Body of pancreas (tissue), 4 donors: ENCODE data around the gene NECAP2.

Experiments used
- POLR2A ChIP-seq, 3 donors: fragments of 450-650 bp; IDR thresholded peaks; one replicate each; pipeline ENCODE4 v1.6.1; 2016; ENCODE audit warnings: antibody characterized with exemption in 3 of 3, mild to moderate bottlenecking in 2 of 3
- TF ChIP-seq, protein P1 (sequence below), 7 experiments: fragments of 450-650 bp in 4 of 7; fragments of 200-600 bp in 3 of 7; sonication (generic) in 3 of 7; IDR thresholded peaks; one replicate each; pipeline ENCODE4 v1.5.1; 2016 to 2019; ENCODE audit warnings: antibody characterized with exemption in 7 of 7

DNA sequence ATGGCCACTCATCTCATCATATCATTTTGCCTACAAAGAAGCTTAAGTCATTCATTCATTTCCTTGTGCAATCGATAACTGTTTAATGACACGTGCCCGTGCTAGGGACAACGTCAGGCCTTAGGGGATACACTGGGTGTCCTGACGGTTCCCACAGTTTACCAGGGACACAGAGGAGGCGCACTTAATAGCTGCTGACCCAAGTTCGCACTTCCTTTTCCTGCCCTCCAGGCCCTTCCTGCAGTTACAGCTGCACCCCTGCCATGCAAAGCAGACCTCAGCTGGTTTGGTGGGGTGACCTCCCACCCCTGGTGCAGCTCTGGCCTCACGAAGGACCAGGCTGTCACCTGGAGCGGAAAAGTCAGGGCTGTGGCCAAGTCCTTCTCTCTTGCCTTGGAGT lies 7.5 kb upstream of the NECAP2 start:
- TF ChIP-seq POLR2A (IDR thresholded peaks at IDR 0.05), result no peak
- TF ChIP-seq, protein P1, sequence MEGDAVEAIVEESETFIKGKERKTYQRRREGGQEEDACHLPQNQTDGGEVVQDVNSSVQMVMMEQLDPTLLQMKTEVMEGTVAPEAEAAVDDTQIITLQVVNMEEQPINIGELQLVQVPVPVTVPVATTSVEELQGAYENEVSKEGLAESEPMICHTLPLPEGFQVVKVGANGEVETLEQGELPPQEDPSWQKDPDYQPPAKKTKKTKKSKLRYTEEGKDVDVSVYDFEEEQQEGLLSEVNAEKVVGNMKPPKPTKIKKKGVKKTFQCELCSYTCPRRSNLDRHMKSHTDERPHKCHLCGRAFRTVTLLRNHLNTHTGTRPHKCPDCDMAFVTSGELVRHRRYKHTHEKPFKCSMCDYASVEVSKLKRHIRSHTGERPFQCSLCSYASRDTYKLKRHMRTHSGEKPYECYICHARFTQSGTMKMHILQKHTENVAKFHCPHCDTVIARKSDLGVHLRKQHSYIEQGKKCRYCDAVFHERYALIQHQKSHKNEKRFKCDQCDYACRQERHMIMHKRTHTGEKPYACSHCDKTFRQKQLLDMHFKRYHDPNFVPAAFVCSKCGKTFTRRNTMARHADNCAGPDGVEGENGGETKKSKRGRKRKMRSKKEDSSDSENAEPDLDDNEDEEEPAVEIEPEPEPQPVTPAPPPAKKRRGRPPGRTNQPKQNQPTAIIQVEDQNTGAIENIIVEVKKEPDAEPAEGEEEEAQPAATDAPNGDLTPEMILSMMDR (IDR thresholded peaks at IDR 0.05), result no peak
